ENCODE results near the gene CNOT6L. TPM values are rescaled to one million over a fixed set of nuclear protein-coding genes. Genes with fewer than 3 reads are reported as not detected.

CNOT6L gene
- polyA plus RNA-seq, 1 donor from 2014 or later: 14.4 TPM

GRCh38 chr4:77844363-77844762 is 25.2 kb upstream of the CNOT6L start:
- H4K20me1 ChIP-seq (ENCODE audit: insufficient read depth): no peaks in the 10 kb centered on the region
- TF ChIP-seq TAF1 (IDR thresholded peaks at IDR 0.05; ENCODE audit: low read depth) (no peak), CTCF (IDR thresholded peaks at IDR 0.05; ENCODE audit: poor library complexity, severe bottlenecking) (no peak), EP300 (conservative IDR thresholded peaks at IDR 0.05; ENCODE audit: poor library complexity, severe bottlenecking) (no peak), REST (IDR thresholded peaks at IDR 0.05; ENCODE audit: borderline replicate concordance) (no peak), SMC3 (conservative IDR thresholded peaks at IDR 0.05; ENCODE audit: poor library complexity) (no peak), EZH2 (IDR thresholded peaks at IDR 0.05; ENCODE audit: borderline replicate concordance, insufficient read depth, low read length, poor library complexity, severe bottlenecking) (no peak), RAD21 (conservative IDR thresholded peaks at IDR 0.05) (no peak), MXI1 (conservative IDR thresholded peaks at IDR 0.05; ENCODE audit: poor library complexity, severe bottlenecking) (no peak), POLR2AphosphoS5 (IDR thresholded peaks at IDR 0.05) (no peak)
- H3K27me3 ChIP-seq (ENCODE audit: insufficient read depth, low read depth, low read length): no peaks in the 10 kb centered on the region
- H3K4me3 ChIP-seq (ENCODE audit: low read length): no peak overlapping the region
- H3F3A ChIP-seq (ENCODE audit: insufficient read depth, low read length, poor library complexity, severe bottlenecking): no peaks in the 10 kb centered on the region
- H3K4me2 ChIP-seq (ENCODE audit: low read length): no peak overlapping the region
- H3K9me2 ChIP-seq (ENCODE audit: insufficient read depth, low read length): no peaks in the 10 kb centered on the region
- H3K79me2 ChIP-seq (replicated peaks; ENCODE audit: insufficient read depth, low read length): no peaks in the 10 kb centered on the region
- no peak overlapping the region for H3K27ac ChIP-seq (ENCODE audit: low read length)
- H3K9ac ChIP-seq (ENCODE audit: low read length): no peak overlapping the region
- no peaks in the 10 kb centered on the region for H3K36me3 ChIP-seq (ENCODE audit: insufficient read depth, low read length)
- no peak overlapping the region for H2AFZ ChIP-seq (ENCODE audit: low read depth, low read length)
- no peaks in the 10 kb centered on the region for H3K9me3 ChIP-seq (ENCODE audit: low read length)

GRCh38 chr4:77843628-77844027 is 24.5 kb upstream of the CNOT6L start:
- TF ChIP-seq POLR2AphosphoS5 (IDR thresholded peaks at IDR 0.05): no peak
- TF ChIP-seq TAF1 (IDR thresholded peaks at IDR 0.05; ENCODE audit: low read depth): no peak
- no peak for TF ChIP-seq SMC3 (conservative IDR thresholded peaks at IDR 0.05; ENCODE audit: poor library complexity)
- TF ChIP-seq MXI1 (conservative IDR thresholded peaks at IDR 0.05; ENCODE audit: poor library complexity, severe bottlenecking): no peak
- no peak for TF ChIP-seq EP300 (conservative IDR thresholded peaks at IDR 0.05; ENCODE audit: poor library complexity, severe bottlenecking)
- no peak for TF ChIP-seq RAD21 (conservative IDR thresholded peaks at IDR 0.05)
- no peak for TF ChIP-seq EZH2 (IDR thresholded peaks at IDR 0.05; ENCODE audit: borderline replicate concordance, insufficient read depth, low read length, poor library complexity, severe bottlenecking)
- TF ChIP-seq CTCF (IDR thresholded peaks at IDR 0.05; ENCODE audit: poor library complexity, severe bottlenecking): no peak
- no peak for TF ChIP-seq REST (IDR thresholded peaks at IDR 0.05; ENCODE audit: borderline replicate concordance)

More at GRCh38 chr4:77843628-77844027, 24.5 kb upstream of the CNOT6L start:
- H4K20me1 ChIP-seq (ENCODE audit: insufficient read depth): no peaks in the 10 kb centered on the region
- no peaks in the 10 kb centered on the region for H3K36me3 ChIP-seq (ENCODE audit: insufficient read depth, low read length)
- no peak overlapping the region for H3K9ac ChIP-seq (ENCODE audit: low read length)
- H3K27me3 ChIP-seq (ENCODE audit: insufficient read depth, low read depth, low read length): no peaks in the 10 kb centered on the region
- H3K79me2 ChIP-seq (replicated peaks; ENCODE audit: insufficient read depth, low read length): no peaks in the 10 kb centered on the region
- no peak overlapping the region for H3K27ac ChIP-seq (ENCODE audit: low read length)
- H2AFZ ChIP-seq (ENCODE audit: low read depth, low read length): no peak overlapping the region
- no peak overlapping the region for H3K4me3 ChIP-seq (ENCODE audit: low read length)
- no peaks in the 10 kb centered on the region for H3K9me2 ChIP-seq (ENCODE audit: insufficient read depth, low read length)
- no peaks in the 10 kb centered on the region for H3F3A ChIP-seq (ENCODE audit: insufficient read depth, low read length, poor library complexity, severe bottlenecking)
- H3K4me2 ChIP-seq (ENCODE audit: low read length): no peak overlapping the region
- H3K9me3 ChIP-seq (ENCODE audit: low read length): no peaks in the 10 kb centered on the region

Data from neural cell (in vitro differentiated cells).